Measurements from ENCODE around the gene KATNB1.

Gene KATNB1

GRCh38 chr16:57735755-57736418 lies at the start of gene KATNB1:
TSS of gene KATNB1 (plus strand) at chr16:57735770. CDS start at chr16:57737244, 1,474 bp downstream.
- no peak for DNase-seq

- no peak for DNase-seq
These were observed 49.0 kb upstream of the KATNB1 start for GRCh38 chr16:57686577-57686976.

GRCh38 chr16:57687363-57687929 lies 48.1 kb upstream of the KATNB1 start:
- DNase-seq, result no peak

- DNase-seq, result no peak
These were observed 47.0 kb upstream of the KATNB1 start for GRCh38 chr16:57688487-57688986.

GRCh38 chr16:57688987-57689761 lies 46.4 kb upstream of the KATNB1 start:
- no peak for DNase-seq

GRCh38 chr16:57689762-57690558 lies 45.6 kb upstream of the KATNB1 start:
- peak; percentile 24 for DNase-seq

- no peak for DNase-seq
These were observed 44.6 kb upstream of the KATNB1 start for GRCh38 chr16:57690782-57691471.

- DNase-seq, result no peak
These were observed 42.9 kb upstream of the KATNB1 start for GRCh38 chr16:57692636-57693035.

- DNase-seq, result no peak
These were observed 42.0 kb upstream of the KATNB1 start for GRCh38 chr16:57693550-57693949.

- no peak for DNase-seq
These were observed 41.3 kb upstream of the KATNB1 start for GRCh38 chr16:57694231-57694724.

- DNase-seq, result peak; percentile 39
These were observed 40.6 kb upstream of the KATNB1 start, which contains the start of gene DRC7 for GRCh38 chr16:57694725-57695679. TSS of gene DRC7 (plus strand) at chr16:57694806. CDS start at chr16:57697950, 3,144 bp downstream.

GRCh38 chr16:57695680-57696069 lies 39.9 kb upstream of the KATNB1 start:
- DNase-seq, result no peak

GRCh38 chr16:57696240-57696639 lies 39.3 kb upstream of the KATNB1 start:
- DNase-seq, result no peak

- no peak for DNase-seq
These were observed 37.6 kb upstream of the KATNB1 start for GRCh38 chr16:57697896-57698537.

- no peak for DNase-seq
These were observed 36.7 kb upstream of the KATNB1 start for GRCh38 chr16:57698812-57699405.

GRCh38 chr16:57699481-57699880 lies 36.1 kb upstream of the KATNB1 start:
- DNase-seq, result no peak

- DNase-seq, result no peak
These were observed 35.7 kb upstream of the KATNB1 start for GRCh38 chr16:57699899-57700298.

- no peak for DNase-seq
These were observed 34.6 kb upstream of the KATNB1 start for GRCh38 chr16:57700781-57701551.

- no peak for DNase-seq
These were observed 33.7 kb upstream of the KATNB1 start for GRCh38 chr16:57701759-57702371.
